ENCODE data around the gene CTNNA2. TPM values are rescaled to one million over a fixed set of nuclear protein-coding genes. Genes with fewer than 3 reads are reported as not detected.

The CTNNA2 gene
- total RNA-seq, 1 experiment from 2014 or later, result not detected

DNA sequence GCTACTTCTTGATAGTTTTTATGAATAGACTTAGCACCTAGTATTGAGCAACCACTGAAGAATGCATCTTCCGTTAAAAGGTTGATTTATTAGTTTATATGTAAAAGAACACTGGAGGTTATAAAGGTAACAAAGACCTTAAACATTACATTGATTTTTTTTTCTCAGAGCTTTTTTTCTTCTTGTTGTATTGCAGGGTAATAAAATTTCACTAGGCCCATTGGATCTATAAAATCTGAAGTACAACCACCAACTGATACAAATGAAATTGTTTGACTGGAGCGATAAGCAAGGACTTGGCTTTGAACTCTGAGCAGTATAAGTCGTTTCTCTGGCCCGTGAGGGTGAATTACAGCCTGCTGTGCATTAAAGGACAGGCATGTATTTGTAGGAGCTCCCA is 447.7 kb downstream of the CTNNA2 start:
- Histone ChIP-seq H3K4me2 (no peak overlapping the region), H3K9me2 (ENCODE audit: insufficient read depth) (no peaks in the 10 kb centered on the region), H3K27me3 (ENCODE audit: insufficient read depth, low read depth) (0 out of 2 replicates have a peak, but pooled peaks cover 6% of the 10 kb centered on the region), H3K4me1 (replicated peaks; ENCODE audit: insufficient read depth) (no peaks in the 10 kb centered on the region), H3K9me3 (ENCODE audit: insufficient read depth, low read depth) (no peaks in the 10 kb centered on the region), H3F3A (ENCODE audit: insufficient read depth, low read depth) (no peaks in the 10 kb centered on the region), H3K4me3 (no peak overlapping the region), H3K79me2 (ENCODE audit: low read depth) (no peaks in the 10 kb centered on the region), H4K20me1 (ENCODE audit: insufficient read depth) (no peaks in the 10 kb centered on the region; the same call in 1 of the 2 replicates), H2AFZ (no peak overlapping the region), H3K36me3 (ENCODE audit: low read depth) (no peaks in the 10 kb centered on the region), H3K27ac (no peak overlapping the region)
- ChIA-PET CTCF (no interaction called here), POLR2A (ENCODE audit: unreplicated experiment) (no interaction called here)
- no peak for DNase-seq
- intact Hi-C loops (cut with micrococcal nuclease; ENCODE audit: unreplicated experiment), result no loop called here
- TF ChIP-seq, protein P1, sequence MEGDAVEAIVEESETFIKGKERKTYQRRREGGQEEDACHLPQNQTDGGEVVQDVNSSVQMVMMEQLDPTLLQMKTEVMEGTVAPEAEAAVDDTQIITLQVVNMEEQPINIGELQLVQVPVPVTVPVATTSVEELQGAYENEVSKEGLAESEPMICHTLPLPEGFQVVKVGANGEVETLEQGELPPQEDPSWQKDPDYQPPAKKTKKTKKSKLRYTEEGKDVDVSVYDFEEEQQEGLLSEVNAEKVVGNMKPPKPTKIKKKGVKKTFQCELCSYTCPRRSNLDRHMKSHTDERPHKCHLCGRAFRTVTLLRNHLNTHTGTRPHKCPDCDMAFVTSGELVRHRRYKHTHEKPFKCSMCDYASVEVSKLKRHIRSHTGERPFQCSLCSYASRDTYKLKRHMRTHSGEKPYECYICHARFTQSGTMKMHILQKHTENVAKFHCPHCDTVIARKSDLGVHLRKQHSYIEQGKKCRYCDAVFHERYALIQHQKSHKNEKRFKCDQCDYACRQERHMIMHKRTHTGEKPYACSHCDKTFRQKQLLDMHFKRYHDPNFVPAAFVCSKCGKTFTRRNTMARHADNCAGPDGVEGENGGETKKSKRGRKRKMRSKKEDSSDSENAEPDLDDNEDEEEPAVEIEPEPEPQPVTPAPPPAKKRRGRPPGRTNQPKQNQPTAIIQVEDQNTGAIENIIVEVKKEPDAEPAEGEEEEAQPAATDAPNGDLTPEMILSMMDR (conservative IDR thresholded peaks at IDR 0.05), result no peak
- no peak for TF ChIP-seq EZH2 (IDR thresholded peaks at IDR 0.05; ENCODE audit: low read depth)
- BruUV-seq (replicated peaks), result no TSS peak

DNA sequence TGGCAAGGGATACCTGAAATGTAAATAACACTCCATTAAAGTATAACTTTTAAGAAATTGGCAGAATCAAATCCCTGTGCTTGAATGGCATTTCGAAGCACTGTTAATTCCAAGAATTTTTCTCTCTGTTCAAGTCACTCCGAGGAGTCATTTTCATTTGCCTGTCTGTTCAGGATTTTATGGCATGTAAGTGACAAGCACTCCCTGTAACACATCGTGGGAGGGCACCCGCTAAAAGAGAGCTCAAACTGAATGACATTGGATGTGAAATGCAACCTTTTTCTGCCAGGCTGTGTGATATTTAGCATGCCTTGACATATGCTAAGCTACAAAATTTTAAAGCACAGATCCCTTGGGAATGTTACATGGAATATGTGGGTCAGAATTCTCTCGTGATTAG is 452.1 kb downstream of the CTNNA2 start:
- Histone ChIP-seq H2AFZ (no peak overlapping the region), H3K4me2 (no peak overlapping the region), H3K79me2 (ENCODE audit: low read depth) (no peaks in the 10 kb centered on the region), H3K9me2 (ENCODE audit: insufficient read depth) (no peaks in the 10 kb centered on the region), H3K4me3 (no peak overlapping the region), H3F3A (ENCODE audit: insufficient read depth, low read depth) (no peaks in the 10 kb centered on the region), H3K27me3 (ENCODE audit: insufficient read depth, low read depth) (0 out of 2 replicates have a peak, but pooled peaks cover 8% of the 10 kb centered on the region), H3K4me1 (replicated peaks; ENCODE audit: insufficient read depth) (no peaks in the 10 kb centered on the region), H3K27ac (no peak overlapping the region), H3K36me3 (ENCODE audit: low read depth) (no peaks in the 10 kb centered on the region), H3K9me3 (ENCODE audit: insufficient read depth, low read depth) (no peaks in the 10 kb centered on the region), H4K20me1 (ENCODE audit: insufficient read depth) (no peaks in the 10 kb centered on the region)
- no peak for DNase-seq
- TF ChIP-seq EZH2 (IDR thresholded peaks at IDR 0.05; ENCODE audit: low read depth), result no peak
- TF ChIP-seq, protein P1 (conservative IDR thresholded peaks at IDR 0.05), result no peak
- ChIA-PET CTCF (no interaction called here), POLR2A (ENCODE audit: unreplicated experiment) (no interaction called here)
- intact Hi-C loops (cut with micrococcal nuclease; ENCODE audit: unreplicated experiment), result no loop called here
- BruUV-seq (replicated peaks), result no TSS peak

DNA sequence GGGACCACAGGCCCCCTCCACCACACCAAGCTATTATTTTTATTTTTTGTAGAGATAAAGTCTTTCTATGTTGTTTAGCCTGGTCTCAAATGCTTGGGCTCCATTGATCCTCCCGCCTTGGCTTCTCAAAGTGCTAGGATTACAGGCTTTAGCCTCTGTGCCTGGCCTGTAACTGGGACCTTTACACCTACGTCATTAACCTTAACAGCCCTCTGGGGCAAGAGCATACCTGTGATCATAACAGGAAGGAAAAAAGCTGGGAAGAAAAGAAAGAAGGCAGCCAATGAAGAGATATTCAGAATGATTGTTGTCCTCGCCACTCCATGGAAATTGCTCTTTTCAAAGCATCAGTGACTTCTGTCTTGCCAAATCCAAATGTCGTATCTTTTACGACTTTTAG is 453.5 kb downstream of the CTNNA2 start:
- Histone ChIP-seq H3F3A (ENCODE audit: insufficient read depth, low read depth) (no peaks in the 10 kb centered on the region), H3K4me2 (no peak overlapping the region), H3K27ac (no peak overlapping the region), H3K4me1 (replicated peaks; ENCODE audit: insufficient read depth) (no peaks in the 10 kb centered on the region), H3K36me3 (ENCODE audit: low read depth) (no peaks in the 10 kb centered on the region), H2AFZ (no peak overlapping the region), H3K9me2 (ENCODE audit: insufficient read depth) (no peaks in the 10 kb centered on the region), H3K4me3 (no peak overlapping the region), H3K79me2 (ENCODE audit: low read depth) (no peaks in the 10 kb centered on the region), H3K9me3 (ENCODE audit: insufficient read depth, low read depth) (no peaks in the 10 kb centered on the region), H4K20me1 (ENCODE audit: insufficient read depth) (no peaks in the 10 kb centered on the region), H3K27me3 (ENCODE audit: insufficient read depth, low read depth) (0 out of 2 replicates have a peak, but pooled peaks cover 6% of the 10 kb centered on the region)
- BruUV-seq (replicated peaks), result no TSS peak
- ChIA-PET CTCF (no interaction called here), POLR2A (ENCODE audit: unreplicated experiment) (no interaction called here)
- TF ChIP-seq EZH2 (IDR thresholded peaks at IDR 0.05; ENCODE audit: low read depth), result no peak
- TF ChIP-seq, protein P1 (conservative IDR thresholded peaks at IDR 0.05), result no peak
- no peak for DNase-seq
- intact Hi-C loops (cut with micrococcal nuclease; ENCODE audit: unreplicated experiment), result no loop called here

All from PC-9 (cell line).